Measurements from ENCODE around the gene RNF10. TPM values are rescaled to one million over a fixed set of nuclear protein-coding genes. Genes with fewer than 3 reads are reported as not detected.

Gene RNF10
- total RNA-seq, 1 donor from 2014 or later = 181 TPM

- no peaks in the 10 kb centered on the region for H3K36me3 ChIP-seq (ENCODE audit: insufficient read depth, low read length)
- DNase-seq (ENCODE audit: low read depth) = no peak
- no peaks in the 10 kb centered on the region for H3K36me3 Mint-ChIP-seq (ENCODE audit: low read depth, unreplicated experiment)
These were observed 91.6 kb downstream of the RNF10 start for GRCh38 chr12:120625557-120626419.

More at GRCh38 chr12:120625557-120626419, 91.6 kb downstream of the RNF10 start:
- H3K27me3 Mint-ChIP-seq (ENCODE audit: low read depth, unreplicated experiment) = peaks cover 46% of the 10 kb centered on the region
- H3K27ac Mint-ChIP-seq (ENCODE audit: unreplicated experiment) = no peak overlapping the region
- no peaks in the 10 kb centered on the region for H3K79me2 ChIP-seq (ENCODE audit: insufficient read depth, low read length)
- H3K4me1 Mint-ChIP-seq (ENCODE audit: low read depth, unreplicated experiment) = no peaks in the 10 kb centered on the region
- no peak overlapping the region for H3K4me2 ChIP-seq (ENCODE audit: low read length)
- TF ChIP-seq EZH2 (IDR thresholded peaks at IDR 0.05; ENCODE audit: insufficient read depth, low read length) = no peak
- TF ChIP-seq, protein P1, sequence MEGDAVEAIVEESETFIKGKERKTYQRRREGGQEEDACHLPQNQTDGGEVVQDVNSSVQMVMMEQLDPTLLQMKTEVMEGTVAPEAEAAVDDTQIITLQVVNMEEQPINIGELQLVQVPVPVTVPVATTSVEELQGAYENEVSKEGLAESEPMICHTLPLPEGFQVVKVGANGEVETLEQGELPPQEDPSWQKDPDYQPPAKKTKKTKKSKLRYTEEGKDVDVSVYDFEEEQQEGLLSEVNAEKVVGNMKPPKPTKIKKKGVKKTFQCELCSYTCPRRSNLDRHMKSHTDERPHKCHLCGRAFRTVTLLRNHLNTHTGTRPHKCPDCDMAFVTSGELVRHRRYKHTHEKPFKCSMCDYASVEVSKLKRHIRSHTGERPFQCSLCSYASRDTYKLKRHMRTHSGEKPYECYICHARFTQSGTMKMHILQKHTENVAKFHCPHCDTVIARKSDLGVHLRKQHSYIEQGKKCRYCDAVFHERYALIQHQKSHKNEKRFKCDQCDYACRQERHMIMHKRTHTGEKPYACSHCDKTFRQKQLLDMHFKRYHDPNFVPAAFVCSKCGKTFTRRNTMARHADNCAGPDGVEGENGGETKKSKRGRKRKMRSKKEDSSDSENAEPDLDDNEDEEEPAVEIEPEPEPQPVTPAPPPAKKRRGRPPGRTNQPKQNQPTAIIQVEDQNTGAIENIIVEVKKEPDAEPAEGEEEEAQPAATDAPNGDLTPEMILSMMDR (IDR thresholded peaks at IDR 0.05; ENCODE audit: insufficient read depth, low read depth, low read length) = no peak
- no peak overlapping the region for H3K27ac ChIP-seq (ENCODE audit: low read depth, low read length)
- H3K4me1 ChIP-seq (ENCODE audit: insufficient read depth, low read length) = no peaks in the 10 kb centered on the region
- H2AFZ ChIP-seq (ENCODE audit: low read depth, low read length) = no peak overlapping the region
- H3K9me3 ChIP-seq (ENCODE audit: insufficient read depth, low read depth, low read length) = no peaks in the 10 kb centered on the region
- no peak overlapping the region for H3K9ac ChIP-seq (ENCODE audit: low read length)
- FAIRE-seq = no peak
- H3K27me3 ChIP-seq (ENCODE audit: insufficient read depth, low read length) = peaks cover 15% of the 10 kb centered on the region
- H3K9me3 Mint-ChIP-seq (ENCODE audit: unreplicated experiment) = no peaks in the 10 kb centered on the region
- H3K4me3 ChIP-seq (ENCODE audit: insufficient read depth, low read depth, low read length) = no peak overlapping the region
- no peak overlapping the region for H3K4me3 Mint-ChIP-seq (ENCODE audit: unreplicated experiment)
- H4K20me1 ChIP-seq (ENCODE audit: insufficient read depth, low read length) = no peaks in the 10 kb centered on the region

Other genes with a start within 250 kb of the RNF10 start
- gene RNU4-2, start 242.5 kb upstream of the RNF10 start, total RNA-seq = 2,157 and 2,549 TPM in 2 replicates
- 2,477 and 2,591 TPM in 2 replicates for gene RNU4-1, start 241.1 kb upstream of the RNF10 start, total RNA-seq
- gene SIRT4, start 232.0 kb upstream of the RNF10 start, total RNA-seq = 2.5 and 2.7 TPM in 2 replicates
- gene PLA2G1B, start 206.6 kb upstream of the RNF10 start, total RNA-seq = not detected in 2 replicates
- gene MSI1, start 165.2 kb upstream of the RNF10 start, total RNA-seq = 16.0 and 16.4 TPM in 2 replicates
- 388 and 394 TPM in 2 replicates for gene COX6A1, start 96.2 kb upstream of the RNF10 start, total RNA-seq
- gene TRIAP1, start 88.0 kb upstream of the RNF10 start, total RNA-seq = 43.6 and 54.0 TPM in 2 replicates
- 17.8 and 28.8 TPM in 2 replicates for gene GATC, start 87.9 kb upstream of the RNF10 start, total RNA-seq
- gene SRSF9, start 64.6 kb upstream of the RNF10 start, total RNA-seq = 216 and 223 TPM in 2 replicates
- 490 and 500 TPM in 2 replicates for gene DYNLL1, start 38.2 kb upstream of the RNF10 start, total RNA-seq
- gene COQ5, start 5.2 kb upstream of the RNF10 start, total RNA-seq = 22.9 and 23.4 TPM in 2 replicates
- 31.3 and 36.0 TPM in 2 replicates for gene POP5, start 47.0 kb downstream of the RNF10 start, total RNA-seq
- gene CABP1, start 106.3 kb downstream of the RNF10 start, total RNA-seq = 0.19 and 0.30 TPM in 2 replicates
- 137 and 152 TPM in 2 replicates for gene MLEC, start 152.8 kb downstream of the RNF10 start, total RNA-seq
- gene UNC119B, start 176.1 kb downstream of the RNF10 start, total RNA-seq = 21.3 and 24.3 TPM in 2 replicates
- 2.8 and 2.9 TPM in 2 replicates for gene ACADS, start 191.5 kb downstream of the RNF10 start, total RNA-seq